ENCODE results near the gene OGFOD3.
"Not testable (repeated sequence)": the region's sequence is repeated elsewhere in the genome, so short reads cannot be mapped to it uniquely, and the experiment has no call there.

Gene OGFOD3

DNA sequence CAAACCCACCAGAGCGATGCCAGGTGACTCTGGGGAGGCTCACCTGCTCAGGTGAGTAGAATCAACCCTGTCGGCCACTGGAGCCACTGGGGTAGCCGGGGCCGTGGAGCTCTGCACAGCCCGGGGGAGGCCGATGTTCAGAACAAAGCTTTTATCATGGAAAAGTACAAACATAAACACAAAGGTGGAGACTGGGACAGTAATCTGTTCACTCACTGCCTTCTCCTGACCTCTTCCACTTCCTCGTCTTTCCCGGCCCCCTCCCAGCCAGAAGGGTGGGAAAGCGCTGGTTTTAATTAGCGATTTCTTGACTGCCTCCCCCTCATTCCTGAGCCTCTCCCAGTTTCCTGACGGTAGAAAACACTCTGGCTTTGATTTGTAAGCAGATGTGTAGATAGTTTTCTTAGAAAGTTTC is 69.1 kb downstream of the OGFOD3 start:
- DNase-seq: no peak

DNA sequence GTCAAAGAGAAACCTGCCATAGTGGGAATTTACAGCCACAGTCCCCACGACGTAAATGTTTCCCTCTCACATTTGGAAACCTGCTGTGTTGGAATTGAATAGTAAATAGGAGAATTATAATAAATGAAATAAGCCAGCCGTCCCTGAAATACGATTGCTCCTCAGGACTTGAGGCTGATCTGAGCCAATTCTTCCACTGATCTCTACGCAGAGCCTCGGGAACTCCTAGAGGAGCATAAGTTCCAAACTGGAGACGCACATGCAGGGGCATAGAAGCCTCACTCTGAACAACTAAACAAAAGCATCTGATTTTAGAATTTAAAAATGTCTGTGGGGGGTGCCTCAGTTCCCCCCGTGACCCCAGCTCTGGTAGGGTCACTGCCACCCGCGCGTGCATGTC is 69.5 kb downstream of the OGFOD3 start:
- DNase-seq: no peak

DNA sequence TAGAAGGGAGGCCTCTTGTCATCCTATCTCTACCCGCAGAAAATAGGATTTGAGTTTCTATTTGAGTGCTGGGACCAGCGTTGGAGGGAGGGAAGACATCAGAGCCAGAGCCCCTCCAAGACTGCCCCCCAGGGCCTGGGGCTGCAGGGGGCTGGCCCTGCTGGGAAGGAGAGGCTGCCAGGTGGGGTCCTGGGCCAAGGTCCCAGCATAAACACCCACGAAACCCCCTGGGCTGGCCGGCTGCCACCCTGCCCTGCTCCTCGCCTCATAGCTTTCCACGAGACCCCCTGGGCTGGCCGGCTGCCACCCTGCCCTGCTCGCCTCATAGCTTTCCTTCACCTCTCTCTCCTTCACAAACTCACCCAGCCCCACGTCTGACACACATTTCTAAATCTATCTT is 70.0 kb downstream of the OGFOD3 start:
- DNase-seq: no peak

DNA sequence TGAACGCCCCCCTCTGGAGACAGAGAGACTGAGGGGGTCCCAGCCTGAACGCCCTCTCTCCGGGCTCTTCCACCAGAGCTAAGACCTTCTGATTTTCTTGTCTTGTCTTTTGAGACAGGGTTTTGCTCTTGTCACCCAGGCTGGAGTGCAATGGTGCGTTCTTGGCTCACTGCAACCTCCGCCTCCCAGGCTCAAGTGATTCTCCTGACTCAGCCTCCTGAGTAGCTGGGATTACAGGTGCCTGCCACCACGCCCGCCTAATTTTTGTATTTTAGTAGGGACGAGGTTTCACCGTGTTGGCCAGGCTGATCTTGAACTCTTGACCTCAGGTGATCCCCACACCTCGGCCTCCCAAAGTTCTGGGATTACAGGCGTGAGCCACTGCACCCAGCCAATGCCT is 70.4 kb downstream of the OGFOD3 start:
- not testable (repeated sequence) for DNase-seq

DNA sequence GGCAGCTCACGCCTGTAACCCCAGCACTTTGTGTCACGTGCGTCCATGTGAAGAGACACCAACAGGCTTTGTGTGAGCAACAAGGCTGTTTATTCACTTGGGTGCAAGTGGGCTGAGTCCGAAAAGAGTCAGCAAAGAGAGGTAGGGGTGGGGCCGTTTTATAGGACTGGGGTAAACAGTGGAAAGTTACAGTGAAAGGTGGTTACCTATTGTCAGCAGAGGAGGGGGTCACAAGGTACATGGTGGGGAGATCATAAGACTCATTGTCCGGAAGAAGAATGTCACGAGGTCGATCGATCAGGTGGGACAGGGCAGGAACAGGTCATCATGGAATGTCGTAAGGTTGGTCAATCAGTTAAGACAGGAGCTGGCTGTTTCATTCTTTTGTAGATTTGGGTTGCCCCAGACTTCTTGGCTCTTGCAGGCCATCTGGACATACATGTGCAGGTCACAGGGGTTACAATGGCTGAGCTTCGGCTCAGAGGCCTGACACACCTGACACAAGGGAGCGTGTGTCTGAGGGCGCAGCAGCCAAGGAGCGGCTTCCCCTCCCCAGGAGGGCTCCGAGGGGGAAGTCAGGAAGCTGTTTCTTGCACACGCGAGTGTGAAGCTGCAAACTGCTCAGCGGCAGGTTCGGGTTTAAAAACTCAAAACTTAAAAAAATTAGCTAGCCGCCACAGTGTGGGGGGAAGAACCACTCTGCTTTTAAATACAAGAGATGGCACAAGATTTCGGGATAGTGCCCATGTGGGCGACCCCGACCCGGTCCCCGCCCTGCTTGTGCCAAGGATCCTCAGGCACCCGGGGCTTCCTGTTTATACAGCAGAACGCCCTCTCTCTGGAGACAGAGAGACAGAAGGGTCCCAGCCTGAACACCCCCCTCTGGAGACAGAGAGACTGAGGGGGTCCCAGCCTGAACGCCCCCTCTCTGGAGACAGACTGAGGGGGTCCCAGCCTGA is 71.8 kb downstream of the OGFOD3 start:
- no peak for DNase-seq

DNA sequence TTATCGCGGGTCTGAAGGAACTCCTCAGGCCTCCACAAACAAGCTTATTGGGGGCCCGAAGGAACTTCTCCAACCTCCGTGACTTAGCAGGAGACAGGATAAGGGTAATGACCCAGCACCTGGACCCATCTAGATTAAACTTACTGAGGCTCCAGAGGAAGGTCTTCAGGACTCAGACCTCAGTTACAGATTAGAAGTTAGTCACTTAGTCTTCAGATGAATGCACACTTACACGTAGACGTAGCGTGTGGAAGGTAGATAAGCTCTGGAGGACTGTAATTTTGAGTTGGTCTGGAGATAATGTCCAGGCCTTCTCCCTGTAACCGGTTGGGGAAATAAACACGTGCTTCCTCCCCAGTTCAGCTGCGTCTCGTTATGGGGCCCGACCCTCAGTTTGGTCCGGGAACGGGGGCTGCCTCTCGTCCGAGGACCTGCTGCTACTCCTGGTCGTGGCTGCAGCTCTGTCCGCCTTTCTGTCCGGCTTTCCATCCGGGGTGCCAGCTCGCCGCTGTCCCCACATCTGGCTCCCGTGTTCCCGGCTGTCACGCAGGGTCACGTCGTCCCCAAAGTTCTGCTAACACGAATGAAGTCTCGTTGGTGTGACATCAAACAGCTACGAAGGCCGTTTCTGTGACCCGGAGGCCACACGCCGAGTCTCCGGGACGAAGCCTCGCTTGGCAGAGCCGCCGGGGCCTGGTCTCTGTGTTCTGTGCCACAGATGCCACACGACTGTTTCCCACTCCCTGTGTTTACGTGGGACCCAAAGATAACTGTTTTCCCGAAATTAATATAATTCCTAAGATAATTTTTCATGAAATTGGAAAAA is 73.0 kb downstream of the OGFOD3 start:
- no peak for DNase-seq

DNA sequence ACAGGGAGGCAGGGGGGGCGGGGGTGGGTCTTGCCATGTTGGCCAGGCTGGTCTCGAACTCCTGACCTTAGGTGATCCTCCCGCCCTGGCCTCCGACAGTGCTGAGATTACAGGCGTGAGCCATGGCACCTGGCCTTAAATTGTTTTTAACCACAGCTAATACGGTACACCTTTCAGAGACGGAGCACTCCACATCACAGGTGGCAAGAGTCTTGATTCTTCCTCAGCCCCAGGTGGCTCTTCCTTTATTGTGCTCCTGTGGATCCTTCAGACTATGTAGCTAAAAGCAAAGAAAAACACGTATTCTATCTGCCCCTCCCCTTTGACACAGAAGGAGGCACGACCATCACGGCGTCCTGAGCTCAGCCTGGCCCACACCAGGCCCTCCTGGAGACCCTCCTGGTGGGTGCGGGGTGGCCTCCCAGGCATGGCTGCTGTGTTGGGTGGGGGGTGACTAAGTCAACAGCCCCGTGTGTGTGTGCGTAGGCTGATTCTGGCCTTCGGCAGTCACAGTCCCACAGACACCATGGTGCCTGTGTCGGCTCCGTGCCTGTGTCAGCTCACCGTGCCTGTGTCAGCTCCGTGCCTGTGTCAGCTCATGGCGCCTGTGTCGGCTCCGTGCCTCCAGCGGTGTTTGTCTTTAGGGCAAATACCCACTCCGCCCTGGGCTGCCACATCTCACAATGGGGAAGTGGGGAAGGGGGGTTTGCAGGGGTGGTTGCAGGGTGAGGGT is 74.0 kb downstream of the OGFOD3 start:
- DNase-seq: no peak

DNA sequence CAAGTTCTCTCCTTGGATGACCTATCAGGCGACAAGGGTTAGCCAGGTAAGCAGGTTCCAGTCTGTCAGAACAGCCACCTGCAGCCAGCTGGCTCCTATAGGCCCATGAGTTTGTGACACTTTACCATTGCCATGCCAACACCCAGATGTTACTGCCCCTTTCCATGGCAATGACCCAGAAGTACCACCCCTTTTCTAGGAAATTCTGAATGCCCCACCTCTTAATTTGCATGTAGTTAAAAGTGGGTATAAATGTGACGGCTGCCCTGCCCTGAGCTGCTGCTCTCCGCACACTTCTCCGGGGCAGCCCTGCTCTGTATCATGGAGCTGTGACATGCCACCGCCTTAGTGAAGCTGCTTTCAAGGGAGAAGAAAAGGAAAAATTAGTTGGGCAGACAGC is 74.8 kb downstream of the OGFOD3 start:
- DNase-seq: no peak

DNA sequence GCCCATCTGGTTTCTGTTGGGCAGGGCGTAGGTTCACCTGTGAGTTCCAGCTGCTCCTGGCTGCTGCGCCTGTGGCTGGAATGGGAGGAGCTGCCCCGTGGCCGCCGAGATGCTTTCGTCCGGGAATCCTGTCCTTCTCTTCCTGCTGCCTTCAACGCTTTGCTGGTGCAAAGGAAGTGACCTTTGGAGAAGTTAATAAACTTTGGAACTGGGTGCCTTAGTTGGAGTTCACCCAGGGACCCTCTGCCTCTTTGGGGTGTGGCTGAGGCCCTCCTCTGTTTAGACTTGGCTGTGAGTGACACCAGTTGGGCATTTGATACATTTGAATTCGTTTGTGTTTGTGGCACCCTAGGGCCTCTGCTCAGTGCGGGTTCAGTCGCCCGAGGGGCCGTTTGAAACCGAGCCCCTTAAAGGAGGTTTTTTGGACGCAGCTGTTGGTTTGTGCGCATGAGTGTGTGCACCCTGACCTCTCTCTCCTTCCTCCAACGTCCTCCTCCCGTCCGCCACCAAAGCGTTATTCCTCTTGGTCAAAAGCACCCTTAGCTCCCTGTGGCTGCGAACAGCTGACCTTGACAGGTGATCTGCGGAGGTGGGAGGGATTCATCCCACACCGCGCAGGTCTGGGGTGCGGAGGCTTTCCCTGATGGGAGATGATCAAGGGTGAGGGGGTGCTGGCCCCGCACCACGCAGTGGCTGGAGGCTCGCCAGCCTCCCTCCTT is 75.9 kb downstream of the OGFOD3 start:
- no peak for DNase-seq

DNA sequence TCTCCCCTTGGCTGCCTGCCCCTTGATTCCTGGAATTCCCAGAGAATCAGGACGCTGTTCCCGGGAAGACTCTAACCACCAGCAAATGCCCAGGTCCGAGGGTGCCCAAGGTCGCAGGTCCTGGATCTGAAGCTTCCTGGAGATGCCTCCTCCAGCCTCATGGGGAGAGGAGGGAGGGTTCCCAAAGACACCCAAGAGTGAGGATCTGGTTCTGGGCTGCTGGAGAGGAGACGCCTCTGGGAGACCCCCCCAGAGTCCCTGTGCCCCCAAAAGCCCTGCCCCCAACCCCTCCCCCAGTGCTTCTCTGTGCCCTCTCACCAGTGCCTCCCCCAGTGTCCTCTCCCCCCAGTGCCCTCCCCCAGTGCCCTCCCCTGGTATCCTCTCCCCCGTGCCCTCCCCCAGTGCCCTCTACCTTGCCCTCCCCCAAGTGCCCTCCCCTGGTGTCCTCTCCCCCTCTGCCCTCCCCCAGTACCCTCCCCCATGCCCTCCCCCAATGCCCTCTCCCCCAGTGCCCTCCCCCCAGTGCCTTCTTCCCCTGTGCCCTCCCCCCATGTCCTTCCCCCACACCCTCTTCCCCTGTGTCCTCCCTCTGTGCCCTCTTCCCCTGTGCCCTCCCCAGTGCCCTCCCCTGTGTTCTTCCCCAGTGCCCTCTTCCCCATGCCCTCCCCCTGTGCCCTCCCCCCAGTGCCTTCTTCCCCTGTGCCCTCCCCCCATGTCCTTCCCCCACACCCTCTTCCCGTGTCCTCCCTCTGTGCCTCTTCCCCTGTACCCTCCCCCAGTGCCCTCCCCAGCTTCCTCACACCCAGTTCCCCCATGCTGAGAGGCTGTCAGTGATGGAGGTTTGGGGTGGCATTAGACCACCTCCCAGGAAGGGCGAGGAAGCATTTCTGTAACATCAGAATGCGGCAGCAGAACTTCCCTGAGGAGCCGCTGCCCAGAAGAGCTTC is 78.5 kb downstream of the OGFOD3 start:
- no peak for DNase-seq

Measured in NCI-H2081 treated with DMSO at 0.1 percent for 48 hours (cell line).